AG08396 (cell line): ENCODE data around the gene UBL4B.

ENCODE experiments used
- DNase-seq: peaks from one replicate; pipeline ENCODE4 v3.0.0; 2012; ENCODE audit warnings: low spot score, mixed read lengths

The UBL4B gene

GRCh38 chr1:110085671-110086070 lies 26.6 kb upstream of the UBL4B start:
- no peak for DNase-seq

GRCh38 chr1:110086961-110087360 lies 25.3 kb upstream of the UBL4B start:
- DNase-seq: no peak

- peak; percentile 82 for DNase-seq
Observed at GRCh38 chr1:110087812-110088738, 24.2 kb upstream of the UBL4B start.

- DNase-seq: no peak
Observed at GRCh38 chr1:110088739-110089316, 23.4 kb upstream of the UBL4B start.

- DNase-seq: no peak
Observed at GRCh38 chr1:110089561-110090275, 22.5 kb upstream of the UBL4B start.

- no peak for DNase-seq
Observed at GRCh38 chr1:110091381-110091780, 20.9 kb upstream of the UBL4B start.

- no peak for DNase-seq
Observed at GRCh38 chr1:110091791-110092190, 20.5 kb upstream of the UBL4B start.

- DNase-seq: no peak
Observed at GRCh38 chr1:110092991-110093390, 19.3 kb upstream of the UBL4B start.

GRCh38 chr1:110094931-110095654 lies 17.1 kb upstream of the UBL4B start:
- no peak for DNase-seq

GRCh38 chr1:110097507-110098221 lies 14.6 kb upstream of the UBL4B start:
- no peak for DNase-seq

GRCh38 chr1:110098222-110099026 lies 13.8 kb upstream of the UBL4B start:
- DNase-seq: no peak

GRCh38 chr1:110100335-110100734 lies 11.9 kb upstream of the UBL4B start:
- DNase-seq: no peak

- DNase-seq: no peak
Observed at GRCh38 chr1:110102081-110102480, 10.2 kb upstream of the UBL4B start.

GRCh38 chr1:110106013-110106941 lies 6.0 kb upstream of the UBL4B start:
- peak; percentile 85 for DNase-seq

- no peak for DNase-seq
Observed at GRCh38 chr1:110107867-110108469, 4.3 kb upstream of the UBL4B start.

GRCh38 chr1:110111081-110111480 lies 1.2 kb upstream of the UBL4B start:
- DNase-seq: no peak

GRCh38 chr1:110112656-110113055 lies 413 bp downstream of the UBL4B start:
- no peak for DNase-seq

GRCh38 chr1:110113551-110113950 lies 1.3 kb downstream of the UBL4B start:
- DNase-seq: no peak

- DNase-seq: no peak
Observed at GRCh38 chr1:110114173-110114572, 1.9 kb downstream of the UBL4B start.
